GM20431 (cell line): ENCODE data around the gene RBM25.
"Not testable (repeated sequence)": the region's sequence is repeated elsewhere in the genome, so short reads cannot be mapped to it uniquely, and the experiment has no call there.

ENCODE experiments used
- in situ Hi-C: fragments of 300-500 bp; cut with MseI, MboI; formaldehyde crosslinking; loops from one replicate; pipeline ENCODE4 v1.15.0; 2020; ENCODE audit warnings: low sequenced_read_pairs; ENCODE audit not compliant: unreplicated experiment

The RBM25 gene

DNA sequence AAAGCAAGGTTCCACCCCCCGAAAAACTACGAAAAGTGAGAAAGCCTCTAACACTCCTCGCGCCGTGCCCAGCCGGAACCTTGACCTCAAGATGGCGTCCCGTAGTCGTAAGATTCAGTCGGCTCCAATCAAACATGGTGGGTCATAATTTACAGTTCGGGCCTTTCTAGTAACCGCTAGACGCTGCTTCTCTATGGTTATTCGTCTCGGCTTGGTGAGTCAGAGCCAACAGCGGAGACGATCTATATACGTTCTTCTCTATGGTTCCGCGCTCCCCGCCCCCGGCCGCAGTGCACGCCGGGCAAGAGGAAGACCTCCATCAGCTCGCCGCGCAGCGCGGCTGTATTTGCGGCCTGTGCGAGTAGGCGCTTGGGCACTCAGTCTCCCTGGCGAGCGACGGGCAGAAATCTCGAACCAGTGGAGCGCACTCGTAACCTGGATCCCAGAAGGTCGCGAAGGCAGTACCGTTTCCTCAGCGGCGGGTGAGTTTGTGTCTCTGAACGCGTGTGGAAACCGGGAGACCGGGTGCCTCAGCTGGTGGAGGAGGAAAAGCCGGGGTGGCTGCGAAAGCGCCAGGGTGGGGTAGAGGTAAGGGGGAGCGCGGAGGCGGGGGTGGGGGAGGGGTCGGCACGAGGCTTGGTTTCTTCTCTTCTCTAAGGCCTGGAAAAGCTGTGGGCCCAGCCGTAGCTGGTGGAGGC lies at the start of gene RBM25:
TSS of gene RBM25 (plus strand) at position 311 of the 698 bp plus-strand sequence. CDS start 13,108 bp downstream, outside the sequence.
- in situ Hi-C loops: no loop called here

GRCh38 chr14:73011189-73011588 lies 47.1 kb upstream of the RBM25 start:
- in situ Hi-C loops: not testable (repeated sequence)

DNA sequence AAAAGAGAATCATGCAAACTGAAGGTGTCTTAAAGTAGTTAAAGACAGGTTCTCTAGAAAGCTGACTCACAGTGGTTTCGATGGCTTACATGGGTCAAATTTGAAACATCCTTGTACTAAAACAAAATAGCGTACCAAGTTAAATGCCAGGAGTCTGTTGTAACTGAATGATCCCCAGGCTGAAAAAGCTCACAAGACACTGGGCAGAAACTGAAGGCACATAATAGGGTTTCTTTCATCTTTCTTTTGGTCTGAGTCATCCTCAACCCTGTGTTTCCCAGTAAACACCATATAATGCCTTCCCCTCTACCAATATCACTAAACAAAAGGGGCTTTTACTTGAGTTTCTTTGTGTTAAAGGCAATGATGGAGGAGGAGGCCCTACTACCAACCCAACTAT lies 44.2 kb upstream of the RBM25 start:
- in situ Hi-C loops: no loop called here

DNA sequence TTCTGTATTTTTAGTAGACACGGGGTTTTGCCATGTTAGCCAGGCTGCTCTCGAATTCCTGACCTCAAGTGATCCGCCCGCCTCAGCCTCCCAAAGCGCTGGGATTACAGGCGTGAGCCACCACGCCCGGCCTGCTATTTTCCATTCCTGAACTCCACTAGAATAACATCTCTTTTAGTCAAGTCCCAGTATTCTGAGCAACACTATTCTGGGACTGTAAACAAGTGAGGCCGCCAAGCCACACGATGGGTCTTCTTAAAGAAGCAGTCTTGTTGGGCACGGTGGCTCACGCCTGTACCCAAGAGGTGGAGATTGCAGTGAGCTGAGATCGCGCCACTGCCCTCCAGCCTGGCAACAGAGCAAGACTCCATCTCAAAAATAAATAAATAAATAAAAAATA lies 42.8 kb upstream of the RBM25 start:
- in situ Hi-C loops: not testable (repeated sequence)

GRCh38 chr14:73016011-73016410 lies 42.3 kb upstream of the RBM25 start:
- in situ Hi-C loops: not testable (repeated sequence)

- in situ Hi-C loops: no loop called here
Observed at GRCh38 chr14:73022051-73022450, 36.3 kb upstream of the RBM25 start.

GRCh38 chr14:73025544-73025943 lies 32.8 kb upstream of the RBM25 start:
- in situ Hi-C loops: no loop called here

- in situ Hi-C loops: no loop called here
Observed at GRCh38 chr14:73026243-73026844, 32.0 kb upstream of the RBM25 start.

- in situ Hi-C loops: no loop called here
Observed at GRCh38 chr14:73026845-73027542, 31.3 kb upstream of the RBM25 start, which contains the start of gene ZFYVE1. Gene ZFYVE1 (minus strand): TSS chr14:73027106. CDS start chr14:73024508, 2,598 bp downstream.

DNA sequence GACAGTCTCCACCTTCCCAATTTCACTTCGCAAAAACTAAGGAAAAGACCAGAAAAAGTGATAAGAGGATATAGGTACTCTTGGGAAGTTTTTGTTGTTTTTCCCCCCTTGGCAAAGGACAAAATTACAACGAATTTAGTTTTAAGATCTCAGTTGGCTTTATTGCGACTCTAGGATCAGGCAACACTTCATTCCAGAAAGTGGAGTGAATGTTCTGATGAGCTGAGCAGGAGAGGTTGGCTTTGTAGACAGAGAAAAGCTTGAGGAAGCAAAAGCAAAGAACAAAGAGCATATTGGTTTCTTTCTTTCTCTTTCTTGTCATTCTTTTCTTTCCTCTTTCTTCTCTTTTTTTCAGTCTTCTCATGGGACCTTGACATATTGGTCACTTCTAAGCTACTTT lies 30.8 kb upstream of the RBM25 start:
- in situ Hi-C loops: no loop called here

- in situ Hi-C loops: no loop called here
Observed at GRCh38 chr14:73027984-73028383, 30.4 kb upstream of the RBM25 start.

- in situ Hi-C loops: not testable (repeated sequence)
Observed at GRCh38 chr14:73036706-73037450, 21.5 kb upstream of the RBM25 start.

DNA sequence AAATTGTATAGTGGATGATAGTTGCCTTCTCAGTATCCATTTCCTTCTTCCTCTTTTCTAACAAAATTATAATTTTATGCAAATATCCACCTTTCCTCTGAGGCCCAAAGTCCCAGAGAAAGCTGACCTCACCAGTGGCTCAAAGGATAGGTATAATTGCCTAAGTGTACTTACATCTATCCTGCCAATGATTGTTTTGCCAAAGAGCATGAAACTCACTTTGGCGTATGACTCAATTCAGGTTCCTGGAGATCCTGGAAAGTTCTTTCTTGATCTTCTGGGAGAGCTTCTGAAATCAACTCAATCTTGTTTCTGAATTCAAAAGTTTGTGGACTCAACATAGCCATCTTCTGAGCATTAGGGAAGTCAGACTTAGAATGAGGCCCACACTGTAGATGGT lies 10.5 kb upstream of the RBM25 start:
- in situ Hi-C loops: no loop called here

- in situ Hi-C loops: no loop called here
Observed at GRCh38 chr14:73049428-73049827, 8.9 kb upstream of the RBM25 start.

GRCh38 chr14:73055251-73055650 lies 3.1 kb upstream of the RBM25 start:
- in situ Hi-C loops: no loop called here

DNA sequence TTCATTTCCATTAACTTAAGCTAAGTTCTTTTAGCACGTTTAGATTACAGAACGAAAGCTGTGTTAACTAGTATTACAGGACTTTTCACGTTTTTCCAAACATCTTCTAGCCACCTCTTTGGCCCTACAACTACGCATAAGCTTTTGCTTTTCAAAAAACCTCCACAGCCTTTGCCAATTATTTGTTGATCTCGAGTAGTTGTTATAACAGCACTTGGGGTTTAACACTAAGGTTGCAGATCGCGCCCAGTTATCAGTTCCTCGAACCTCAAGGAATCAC lies 450 bp upstream of the RBM25 start:
- in situ Hi-C loops: no loop called here

- in situ Hi-C loops: no loop called here
Observed at GRCh38 chr14:73058922-73059673, 764 bp downstream of the RBM25 start.

DNA sequence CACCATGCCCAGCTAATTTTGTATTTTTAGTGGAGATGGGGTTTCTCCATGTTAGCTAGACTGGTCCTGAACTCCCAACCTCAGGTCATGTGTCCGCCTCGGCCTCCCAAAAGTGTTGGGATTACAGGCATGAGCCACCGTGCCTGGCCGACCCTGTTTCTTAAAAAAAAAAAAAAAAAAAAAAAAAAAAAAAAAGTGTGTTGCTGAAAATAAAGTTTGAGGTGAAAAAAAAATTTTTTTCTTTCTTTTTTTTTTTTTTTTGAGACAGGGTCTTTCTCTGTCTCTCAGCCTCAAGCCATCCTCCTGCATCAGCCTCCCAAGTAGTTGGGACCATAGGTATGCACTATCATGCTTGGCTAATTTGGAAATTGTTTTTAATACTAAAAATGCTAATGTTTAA lies 11.3 kb downstream of the RBM25 start:
- in situ Hi-C loops: no loop called here

- in situ Hi-C loops: no loop called here
Observed at GRCh38 chr14:73091044-73091443, 32.7 kb downstream of the RBM25 start.

DNA sequence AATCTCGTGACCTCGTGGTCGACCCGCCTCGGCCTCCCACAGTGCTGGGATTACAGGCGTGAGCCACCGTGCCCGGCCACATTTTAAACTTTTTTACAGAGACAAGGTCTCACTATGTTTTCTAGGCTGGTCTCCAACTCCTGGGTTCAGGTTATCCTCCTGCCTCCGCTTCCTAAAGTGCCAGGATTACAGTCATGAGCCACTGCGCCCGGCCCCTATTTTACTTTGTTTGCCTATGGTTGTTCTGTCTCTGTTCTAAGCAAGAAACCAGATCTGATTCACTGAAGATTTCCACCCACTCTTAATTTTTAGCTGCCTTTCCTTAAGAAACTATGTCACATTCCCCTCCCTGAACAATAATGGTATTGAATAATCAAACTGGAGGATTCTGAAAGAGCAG lies 39.1 kb downstream of the RBM25 start:
- in situ Hi-C loops: no loop called here
